Measurements from ENCODE around the gene FOXC2. TPM values are rescaled to one million over a fixed set of nuclear protein-coding genes. Genes with fewer than 3 reads are reported as not detected.
A peak's percentile ranks its signal among the peaks of the same experiment; 100 is the strongest.

Gene FOXC2
- total RNA-seq, 4 donors from 2014 or later, result 9.3 to 18.2 (median 14.1) TPM

DNA sequence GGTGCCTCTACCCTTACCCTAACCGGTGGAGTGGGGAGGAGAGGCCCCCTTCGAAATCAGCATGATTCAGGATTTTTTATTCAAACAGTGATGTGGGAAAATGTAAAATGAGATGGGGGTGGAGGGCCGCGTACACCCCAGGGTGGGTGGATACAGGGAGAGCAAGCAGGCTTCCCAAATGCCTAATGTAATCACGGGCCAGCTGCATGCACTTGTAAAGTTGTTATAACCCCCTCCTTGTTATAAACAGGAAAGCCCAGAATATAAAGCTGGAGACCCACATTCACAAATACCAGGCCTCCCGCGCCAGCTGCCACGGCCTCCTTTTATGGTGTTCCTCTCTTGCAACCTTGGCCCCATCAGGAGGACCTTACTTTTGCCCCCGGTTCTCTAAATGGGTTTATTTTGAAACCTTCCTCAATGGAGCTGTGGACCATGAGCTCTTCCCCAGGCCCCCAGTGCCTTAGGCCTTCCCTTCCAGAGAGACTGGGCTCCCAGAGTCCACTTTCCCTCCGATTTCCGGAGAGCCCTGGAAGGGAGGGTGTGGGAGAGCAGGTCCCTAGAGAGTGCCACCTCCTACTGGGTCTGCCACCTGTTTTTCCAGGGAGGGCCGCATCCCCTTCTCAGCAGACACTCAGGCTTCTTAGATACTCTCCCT lies 10.8 kb downstream of the FOXC2 start:
- peak overlapping the region; percentile 32 to 92 (median 75) for H3K27ac ChIP-seq
- WGBS, 2 donors, result 42 to 58% methylated on average over 12 of the region's 12 CpGs
- peaks cover 0 to 81% of the 10 kb centered on the region in 2 donors for H3K27me3 ChIP-seq

DNA sequence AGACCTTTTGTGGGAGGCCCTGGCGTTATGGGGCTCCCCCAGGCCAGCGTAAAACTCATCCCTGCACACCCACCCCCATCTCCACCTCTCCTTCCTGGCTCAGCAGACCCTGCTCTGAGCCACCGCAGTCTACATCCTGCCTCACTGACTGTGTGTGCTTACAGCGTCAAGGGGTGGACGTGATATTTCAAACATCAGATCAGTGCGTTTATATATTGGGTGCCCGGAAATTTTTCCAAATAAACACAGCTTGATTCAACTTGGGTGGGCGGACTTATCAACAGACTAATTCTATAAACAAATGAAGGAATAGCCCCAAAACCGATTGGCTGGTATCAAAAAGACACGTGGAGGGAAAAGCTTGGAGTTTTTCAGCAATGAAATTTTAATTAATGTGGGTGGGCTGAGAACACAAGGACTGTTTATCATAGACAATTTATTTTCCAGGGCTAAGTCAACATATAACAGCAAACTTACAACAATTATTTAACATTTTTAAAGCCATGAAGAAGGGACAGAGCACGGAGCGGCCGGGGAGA lies 11.5 kb downstream of the FOXC2 start, which contains the start of gene FOXL1:
Gene FOXL1, plus strand, starts transcription at position 489 of the 539 bp plus-strand sequence. CDS start 175 bp downstream, outside the sequence.
- H3K27ac ChIP-seq, result peak within 1 kb of the TSS; percentile 32 to 92 (median 77)
- WGBS, 2 donors, result 45 to 52% methylated on average over 13 of the region's 13 CpGs
- peak within 1 kb of the TSS; percentile 20 to 52 (median 26) for H3K4me3 ChIP-seq
- peaks cover 0 to 78% of the 10 kb centered on the region in 2 donors for H3K27me3 ChIP-seq
- DNase-seq (ENCODE audit: low spot score in 2 of 2), result peak in 1 of 2 donors; percentile 54
- H3K9me3 ChIP-seq, result no peaks in the 10 kb centered on the region
- peaks cover 0 to 70% (median 20%) of the 10 kb centered on the region in 4 donors for H3K4me1 ChIP-seq
- no peaks in the 10 kb centered on the region for H3K36me3 ChIP-seq
- TF ChIP-seq, protein P1, sequence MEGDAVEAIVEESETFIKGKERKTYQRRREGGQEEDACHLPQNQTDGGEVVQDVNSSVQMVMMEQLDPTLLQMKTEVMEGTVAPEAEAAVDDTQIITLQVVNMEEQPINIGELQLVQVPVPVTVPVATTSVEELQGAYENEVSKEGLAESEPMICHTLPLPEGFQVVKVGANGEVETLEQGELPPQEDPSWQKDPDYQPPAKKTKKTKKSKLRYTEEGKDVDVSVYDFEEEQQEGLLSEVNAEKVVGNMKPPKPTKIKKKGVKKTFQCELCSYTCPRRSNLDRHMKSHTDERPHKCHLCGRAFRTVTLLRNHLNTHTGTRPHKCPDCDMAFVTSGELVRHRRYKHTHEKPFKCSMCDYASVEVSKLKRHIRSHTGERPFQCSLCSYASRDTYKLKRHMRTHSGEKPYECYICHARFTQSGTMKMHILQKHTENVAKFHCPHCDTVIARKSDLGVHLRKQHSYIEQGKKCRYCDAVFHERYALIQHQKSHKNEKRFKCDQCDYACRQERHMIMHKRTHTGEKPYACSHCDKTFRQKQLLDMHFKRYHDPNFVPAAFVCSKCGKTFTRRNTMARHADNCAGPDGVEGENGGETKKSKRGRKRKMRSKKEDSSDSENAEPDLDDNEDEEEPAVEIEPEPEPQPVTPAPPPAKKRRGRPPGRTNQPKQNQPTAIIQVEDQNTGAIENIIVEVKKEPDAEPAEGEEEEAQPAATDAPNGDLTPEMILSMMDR (IDR thresholded peaks at IDR 0.05), result no peak
- peak in 1 of 2 donors; percentile 34 for TF ChIP-seq EP300 (IDR thresholded peaks at IDR 0.05)

More for the DNA sequence above, 10.8 kb downstream of the FOXC2 start:
- peak overlapping the region in 2 of 4 donors; percentile 20 to 52 for H3K4me3 ChIP-seq
- H3K9me3 ChIP-seq, result no peaks in the 10 kb centered on the region
- no peaks in the 10 kb centered on the region for H3K36me3 ChIP-seq
- TF ChIP-seq, protein P1 (IDR thresholded peaks at IDR 0.05), result no peak
- TF ChIP-seq POLR2A (IDR thresholded peaks at IDR 0.05) (no peak), EP300 (IDR thresholded peaks at IDR 0.05) (no peak)
- peaks cover 0 to 76% (median 20%) of the 10 kb centered on the region in 4 donors for H3K4me1 ChIP-seq
- no peak for DNase-seq (ENCODE audit: low spot score in 2 of 2)

DNA sequence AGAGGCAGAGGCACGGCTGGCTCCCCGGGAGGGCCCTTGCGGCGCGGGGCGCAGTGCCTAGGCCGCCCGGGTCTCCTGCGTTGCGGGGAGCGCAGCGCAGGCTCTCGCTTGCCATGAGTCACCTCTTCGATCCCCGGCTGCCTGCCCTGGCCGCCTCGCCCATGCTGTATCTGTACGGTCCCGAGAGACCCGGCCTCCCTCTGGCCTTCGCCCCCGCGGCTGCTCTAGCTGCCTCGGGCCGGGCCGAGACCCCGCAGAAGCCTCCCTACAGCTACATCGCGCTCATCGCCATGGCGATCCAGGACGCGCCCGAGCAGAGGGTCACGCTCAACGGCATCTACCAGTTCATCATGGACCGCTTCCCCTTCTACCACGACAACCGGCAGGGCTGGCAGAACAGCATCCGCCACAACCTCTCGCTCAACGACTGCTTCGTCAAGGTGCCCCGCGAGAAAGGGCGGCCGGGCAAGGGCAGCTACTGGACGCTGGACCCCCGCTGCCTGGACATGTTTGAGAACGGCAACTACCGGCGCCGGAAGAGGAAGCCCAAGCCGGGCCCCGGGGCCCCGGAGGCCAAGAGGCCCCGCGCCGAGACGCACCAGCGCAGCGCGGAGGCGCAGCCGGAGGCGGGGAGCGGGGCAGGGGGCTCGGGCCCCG lies 12.1 kb downstream of the FOXC2 start:
- 5 to 8% methylated on average over 41 to 46 of the region's 69 CpGs for WGBS, 2 donors
- no peak for DNase-seq (ENCODE audit: low spot score in 2 of 2)
- Histone ChIP-seq H3K4me1 (peaks cover 0 to 63% (median 18%) of the 10 kb centered on the region in 4 donors), H3K9me3 (no peaks in the 10 kb centered on the region), H3K27me3 (peaks cover 0 to 73% of the 10 kb centered on the region in 2 donors), H3K36me3 (no peaks in the 10 kb centered on the region), H3K4me3 (peak overlapping the region; percentile 9 to 46 (median 23)), H3K27ac (peak overlapping the region; percentile 32 to 92 (median 77))
- TF ChIP-seq, protein P1 (IDR thresholded peaks at IDR 0.05), result no peak
- no peak for TF ChIP-seq EP300 (IDR thresholded peaks at IDR 0.05)
- no peak for TF ChIP-seq POLR2A (IDR thresholded peaks at IDR 0.05)

DNA sequence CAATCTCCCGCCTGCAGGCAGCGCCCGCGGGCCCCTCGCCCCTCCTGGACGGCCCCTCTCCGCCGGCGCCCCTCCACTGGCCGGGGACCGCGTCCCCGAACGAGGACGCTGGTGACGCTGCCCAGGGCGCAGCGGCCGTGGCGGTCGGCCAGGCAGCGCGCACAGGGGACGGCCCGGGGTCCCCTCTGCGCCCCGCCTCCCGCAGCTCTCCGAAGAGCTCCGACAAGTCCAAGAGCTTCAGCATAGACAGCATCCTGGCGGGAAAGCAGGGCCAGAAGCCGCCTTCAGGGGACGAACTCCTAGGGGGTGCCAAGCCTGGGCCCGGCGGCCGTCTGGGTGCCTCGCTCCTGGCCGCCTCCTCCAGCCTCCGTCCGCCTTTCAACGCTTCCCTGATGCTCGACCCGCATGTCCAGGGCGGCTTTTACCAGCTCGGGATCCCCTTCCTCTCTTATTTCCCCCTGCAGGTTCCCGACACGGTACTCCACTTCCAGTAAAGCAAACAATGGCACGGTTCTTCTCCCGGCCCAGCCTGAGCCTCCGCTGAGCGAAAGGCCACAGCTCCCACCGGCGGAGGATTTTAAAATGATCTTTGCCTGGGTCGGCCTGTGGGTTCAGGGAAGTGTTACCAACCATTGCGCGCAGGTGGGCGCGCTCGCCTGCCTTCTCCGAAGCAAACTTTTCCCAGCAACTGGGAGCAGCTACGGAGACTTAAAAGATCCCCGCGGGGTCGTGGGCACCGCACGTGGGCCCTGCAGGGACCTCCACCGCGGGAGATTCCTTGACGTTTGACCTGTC lies 12.8 kb downstream of the FOXC2 start:
- Histone ChIP-seq H3K4me3 (peak overlapping the region; percentile 14 to 46 (median 22)), H3K4me1 (peaks cover 0 to 62% (median 14%) of the 10 kb centered on the region in 4 donors), H3K36me3 (no peaks in the 10 kb centered on the region), H3K9me3 (no peaks in the 10 kb centered on the region), H3K27ac (peak overlapping the region; percentile 32 to 92 (median 77)), H3K27me3 (peaks cover 0 to 66% of the 10 kb centered on the region in 2 donors)
- no peak for DNase-seq (ENCODE audit: low spot score in 2 of 2)
- 8 to 14% methylated on average over 51 to 60 of the region's 69 CpGs for WGBS, 2 donors
- TF ChIP-seq POLR2A (IDR thresholded peaks at IDR 0.05) (no peak), EP300 (IDR thresholded peaks at IDR 0.05) (no peak)
- TF ChIP-seq, protein P1 (IDR thresholded peaks at IDR 0.05), result no peak
